HG03139 (cell line): ENCODE data around the gene PRPSAP1.

Experiments
- ATAC-seq: cut with Tn5 transposase; IDR thresholded peaks from one replicate; pipeline ENCODE4 v1.9.1; 2021; ENCODE audit not compliant: unreplicated experiment

PRPSAP1 gene

GRCh38 chr17:76267051-76267576, 86.6 kb downstream of the PRPSAP1 start:
- no peak for ATAC-seq

- ATAC-seq, result no peak
Measured at GRCh38 chr17:76266244-76266938, 87.3 kb downstream of the PRPSAP1 start.

- ATAC-seq, result no peak
Measured at GRCh38 chr17:76265624-76266243, 88.0 kb downstream of the PRPSAP1 start.

GRCh38 chr17:76264755-76265623, 88.7 kb downstream of the PRPSAP1 start, which contains the start of gene UBALD2:
TSS of gene UBALD2 (plus strand) at chr17:76265348. CDS start at chr17:76265506, 158 bp downstream.
- peak; percentile 73 for ATAC-seq

- no peak for ATAC-seq
Measured at GRCh38 chr17:76264425-76264754, 89.3 kb downstream of the PRPSAP1 start.

GRCh38 chr17:76263896-76264295, 89.8 kb downstream of the PRPSAP1 start:
- no peak for ATAC-seq

- no peak for ATAC-seq
Measured at GRCh38 chr17:76262732-76263344, 90.9 kb downstream of the PRPSAP1 start.

- ATAC-seq, result no peak
Measured at GRCh38 chr17:76261421-76262215, 92.1 kb downstream of the PRPSAP1 start.

GRCh38 chr17:76260669-76261068, 93.0 kb downstream of the PRPSAP1 start:
- ATAC-seq, result no peak

GRCh38 chr17:76260220-76260619, 93.5 kb downstream of the PRPSAP1 start:
- no peak for ATAC-seq
